ENCODE data around the gene KAZALD1.

- TF ChIP-seq POLR2A (IDR thresholded peaks at IDR 0.05) (no peak), CTCF (IDR thresholded peaks at IDR 0.05) (no peak)
Observed at GRCh38 chr10:101065481-101066145, 3.8 kb downstream of the KAZALD1 start.
